Middle frontal gyrus (tissue), 1 donor: ENCODE results near the gene GNRHR.

Source experiments
- DNase-seq: peaks from one replicate; pipeline ENCODE4 v3.0.0-alpha.2; 2015; ENCODE audit warnings: low spot score; ENCODE audit errors: extremely low spot score

Gene GNRHR

DNA sequence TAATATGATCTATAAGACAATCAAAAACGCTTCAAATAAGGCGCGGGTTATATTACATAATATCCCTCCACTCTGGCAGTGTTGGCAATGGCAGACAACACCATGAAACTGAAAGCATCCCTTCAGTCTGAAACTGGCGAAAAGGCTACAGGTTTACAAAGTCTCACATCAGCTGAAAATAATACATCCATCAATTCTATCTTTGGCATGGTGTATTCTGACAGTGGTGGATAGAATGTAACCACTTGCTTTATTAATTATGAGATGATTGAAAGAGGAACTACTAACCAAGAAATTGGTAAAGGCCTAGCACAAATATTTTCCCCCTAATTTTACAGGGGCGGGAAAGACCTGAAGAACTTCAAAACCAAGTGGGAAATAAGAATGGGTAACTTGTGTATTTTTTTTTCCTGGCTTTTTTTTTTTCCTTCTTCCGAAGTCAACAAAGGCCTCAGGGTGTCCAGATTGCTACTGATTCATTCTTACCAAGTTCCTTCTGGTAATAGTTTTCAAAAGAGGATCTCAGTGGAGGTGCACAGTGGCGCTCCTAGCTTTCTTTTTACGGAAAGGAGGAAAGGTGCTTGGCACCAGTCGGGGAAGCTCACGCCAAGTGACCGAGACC lies 54.0 kb downstream of the GNRHR start:
- DNase-seq, result no peak

DNA sequence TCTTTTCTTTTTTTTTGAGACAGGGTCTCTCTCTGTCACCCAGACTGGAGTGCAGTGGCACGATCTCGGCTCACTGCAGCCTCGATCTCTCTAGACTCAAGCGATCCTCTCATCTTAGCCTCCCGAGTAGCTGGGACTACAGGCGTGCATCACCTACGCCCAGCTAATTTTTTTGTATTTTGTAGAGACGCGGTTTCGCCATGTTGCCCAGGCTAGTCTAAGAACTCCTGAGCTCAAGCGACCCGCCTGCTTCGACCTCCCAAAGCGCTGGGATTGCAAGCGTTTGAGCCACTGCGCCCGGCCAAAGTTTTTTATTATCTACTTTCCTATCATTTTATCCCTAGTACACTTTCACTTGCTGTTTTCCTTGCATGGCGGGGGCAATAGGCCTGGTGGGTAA lies 54.6 kb downstream of the GNRHR start:
- DNase-seq, result no peak

DNA sequence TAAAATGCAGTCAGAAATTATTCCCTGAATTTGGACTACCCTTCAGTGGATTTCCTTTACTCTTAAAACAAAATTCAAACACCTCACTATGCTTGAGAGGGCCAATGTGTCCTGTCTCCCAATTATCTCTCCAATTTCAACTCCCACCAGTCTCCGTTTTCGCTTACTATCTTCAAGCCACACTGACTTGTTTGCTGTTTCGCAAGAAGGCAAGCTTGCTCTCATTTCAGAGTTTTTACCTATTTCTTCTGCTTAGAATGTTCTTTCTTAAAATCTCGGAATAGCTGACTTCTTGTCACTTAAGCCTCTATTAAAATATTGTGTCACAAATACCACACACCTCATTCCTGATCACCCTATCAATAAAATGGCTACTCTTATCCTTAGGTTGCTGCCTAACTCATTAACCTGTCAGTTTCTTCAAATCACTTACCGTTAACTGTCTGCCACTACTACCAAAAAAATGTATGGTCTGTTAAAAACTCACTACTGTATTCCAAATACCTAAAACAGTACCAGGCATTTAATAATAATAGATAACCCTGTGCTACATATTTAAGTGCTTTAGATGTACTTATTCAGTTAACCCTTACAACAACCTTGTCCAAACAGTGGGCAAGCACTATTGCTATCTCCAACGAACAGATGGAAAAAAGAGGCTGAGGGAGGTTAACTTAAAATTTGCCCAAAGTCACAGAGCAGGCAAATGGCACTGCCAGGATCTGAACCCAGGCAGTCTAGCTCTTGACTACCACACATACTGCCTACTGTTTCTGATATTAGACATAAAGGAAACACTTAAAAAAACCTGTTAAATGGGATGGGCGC lies 56.1 kb downstream of the GNRHR start:
- no peak for DNase-seq

DNA sequence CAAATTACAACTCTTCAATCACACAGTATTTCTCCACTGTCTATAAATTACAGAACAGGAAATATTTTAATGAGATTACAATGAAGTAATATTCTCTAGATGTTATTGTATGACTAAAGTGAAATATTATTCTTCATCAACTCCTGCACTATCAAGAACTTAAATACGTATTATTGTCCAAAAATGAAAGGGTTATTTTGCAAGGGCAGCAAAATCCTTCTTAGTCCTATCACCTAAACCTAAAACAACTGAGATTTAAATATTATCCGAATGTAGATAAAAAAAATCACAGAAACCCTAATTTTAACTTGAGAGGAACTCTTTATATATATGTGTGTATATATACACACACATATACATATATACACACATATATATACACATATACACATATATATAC lies 58.1 kb downstream of the GNRHR start:
- DNase-seq, result no peak

DNA sequence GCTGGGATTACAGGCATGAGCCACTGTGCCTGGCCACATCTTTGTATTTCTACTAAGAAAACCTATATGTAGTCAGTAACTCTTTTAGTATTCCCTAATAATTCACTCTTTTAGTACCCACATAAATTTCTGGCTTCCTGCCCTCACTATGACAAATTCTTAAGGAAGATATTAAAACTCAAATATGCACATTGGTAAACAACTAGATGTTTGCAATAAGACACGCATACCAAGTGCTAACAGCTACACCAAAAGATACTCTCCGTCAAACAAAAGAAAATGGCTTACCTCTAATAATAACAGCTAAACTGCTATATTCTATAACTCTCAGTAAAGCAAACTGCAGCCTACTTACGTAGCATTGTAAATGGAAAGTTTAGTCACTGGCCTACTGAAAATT lies 59.5 kb downstream of the GNRHR start:
- DNase-seq, result no peak

DNA sequence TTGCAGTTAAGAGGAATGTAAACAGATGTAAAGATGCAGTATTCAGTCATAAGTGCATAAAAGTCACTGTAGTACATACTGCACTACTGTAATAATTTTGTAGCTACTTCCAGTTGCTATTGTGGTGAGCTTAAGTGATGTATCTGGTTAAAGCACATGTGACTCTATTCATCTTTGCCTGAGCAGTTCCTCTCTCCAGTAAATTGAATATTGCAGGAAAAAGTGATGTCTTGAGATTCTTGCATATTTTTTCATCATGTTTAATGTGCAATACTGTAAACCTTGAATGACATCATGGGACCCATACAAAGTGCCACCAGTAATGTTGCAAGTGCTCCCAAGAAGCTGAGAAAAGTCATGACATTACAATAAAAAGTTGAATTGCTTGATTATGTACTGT lies 62.9 kb downstream of the GNRHR start:
- no peak for DNase-seq
